Mesenchymal stem cell (in vitro differentiated cells and primary cell): Measurements from ENCODE around the gene CD300LB.
"Not testable (repeated sequence)": the region's sequence is repeated elsewhere in the genome, so short reads cannot be mapped to it uniquely, and the experiment has no call there.

Experiments
- DNase-seq: peaks from one replicate; pipeline ENCODE4 v3.0.0-alpha.2; 2013
- H2AFZ ChIP-seq: one replicate; pipeline ENCODE4 v1.6.1; 2013; ENCODE audit warnings: low read depth, mild to moderate bottlenecking, control low read depth, inconsistent platforms, low read length, moderate library complexity
- H2AK5ac ChIP-seq: 2 replicates; pipeline ENCODE4 v1.6.1; 2013; ENCODE audit warnings: low read length, moderate library complexity, mild to moderate bottlenecking, inconsistent platforms; ENCODE audit not compliant: severe bottlenecking
- H2BK120ac ChIP-seq: one replicate; pipeline ENCODE4 v1.6.1; 2013; ENCODE audit warnings: low read depth, mild to moderate bottlenecking, inconsistent platforms, low read length, moderate library complexity
- H2BK12ac ChIP-seq, 2 experiments: one replicate each; pipeline ENCODE4 v1.6.1; 2013; ENCODE audit warnings: inconsistent platforms in 2 of 2, low read length in 2 of 2, mild to moderate bottlenecking in 2 of 2, moderate library complexity in 2 of 2, control low read depth in 1 of 2
- H2BK15ac ChIP-seq: one replicate; pipeline ENCODE4 v1.6.1; 2013; ENCODE audit warnings: mild to moderate bottlenecking, low read depth, inconsistent platforms; ENCODE audit not compliant: poor library complexity, severe bottlenecking
- H2BK5ac ChIP-seq: 2 replicates; pipeline ENCODE4 v1.6.1; 2013; ENCODE audit warnings: low read depth, mild to moderate bottlenecking, low read length, control low read depth, inconsistent platforms; ENCODE audit not compliant: poor library complexity, severe bottlenecking
- H3K14ac ChIP-seq, 2 experiments: one replicate each; pipeline ENCODE4 v1.6.1; 2013; ENCODE audit warnings: inconsistent platforms in 2 of 2, low read length in 2 of 2, control low read depth in 1 of 2, mild to moderate bottlenecking in 1 of 2, moderate library complexity in 1 of 2
- H3K18ac ChIP-seq, 2 experiments: one replicate each; pipeline ENCODE4 v1.6.1; 2013; ENCODE audit warnings: inconsistent platforms in 2 of 2, low read length in 2 of 2, control low read depth in 1 of 2, low read depth in 1 of 2, mild to moderate bottlenecking in 1 of 2
- H3K23ac ChIP-seq, 2 experiments: one replicate each; pipeline ENCODE4 v1.6.1; 2013; ENCODE audit warnings: inconsistent platforms in 2 of 2, low read length in 2 of 2, mild to moderate bottlenecking in 2 of 2, moderate library complexity in 2 of 2, control low read depth in 1 of 2
- H3K27ac ChIP-seq: 2 replicates; pipeline ENCODE4 v1.5.1; 2013; ENCODE audit warnings: mild to moderate bottlenecking, moderate library complexity, low read length, control low read depth, inconsistent platforms; ENCODE audit not compliant: poor library complexity, severe bottlenecking
- H3K27me3 ChIP-seq, 2 experiments: 2 replicates each; pipeline versions ENCODE4 v1.6.1 to v1.7.0; 2013; ENCODE audit warnings: low read length in 2 of 2, mild to moderate bottlenecking in 2 of 2, moderate library complexity in 2 of 2, control low read depth in 1 of 2, inconsistent platforms in 1 of 2; ENCODE audit not compliant: control insufficient read depth in 1 of 2, insufficient read depth in 1 of 2
- H3K36me3 ChIP-seq, 2 experiments: 2 replicates each; pipeline versions ENCODE4 v1.6.1 to v1.7.0; 2013; ENCODE audit warnings: low read length in 2 of 2, control low read depth in 1 of 2, inconsistent platforms in 1 of 2, low read depth in 1 of 2, mild to moderate bottlenecking in 1 of 2; ENCODE audit not compliant: insufficient read depth in 2 of 2, control insufficient read depth in 1 of 2
- H3K4ac ChIP-seq, 2 experiments: one replicate each; pipeline ENCODE4 v1.6.1; 2013; ENCODE audit warnings: inconsistent platforms in 2 of 2, low read length in 2 of 2, mild to moderate bottlenecking in 2 of 2, moderate library complexity in 2 of 2, control low read depth in 1 of 2, low read depth in 1 of 2
- H3K4me1 ChIP-seq: 2 replicates; pipeline ENCODE4 v1.6.1; 2013; ENCODE audit warnings: low read depth, low read length, control low read depth; ENCODE audit not compliant: control insufficient read depth, insufficient read depth
- H3K4me2 ChIP-seq: 2 replicates; pipeline ENCODE4 v1.6.1; 2013; ENCODE audit warnings: low read length, mild to moderate bottlenecking, inconsistent platforms; ENCODE audit not compliant: poor library complexity, severe bottlenecking
- H3K4me3 ChIP-seq, 2 experiments: 2 replicates each; pipeline versions ENCODE4 v1.5.1 to v1.7.0; 2013; ENCODE audit warnings: low read length in 2 of 2, mild to moderate bottlenecking in 2 of 2, control low read depth in 1 of 2, low read depth in 1 of 2; ENCODE audit not compliant: insufficient read depth in 1 of 2
- H3K79me1 ChIP-seq: replicated peaks from 2 replicates; pipeline ENCODE4 v1.6.1; 2013; ENCODE audit warnings: mild to moderate bottlenecking, control low read depth, low read length, inconsistent platforms; ENCODE audit not compliant: poor library complexity, severe bottlenecking
- H3K9ac ChIP-seq: 2 replicates; pipeline ENCODE4 v1.7.0; 2013; ENCODE audit warnings: mild to moderate bottlenecking, low read length, moderate library complexity
- H3K9me3 ChIP-seq: 2 replicates; pipeline ENCODE4 v1.7.0; 2013; ENCODE audit warnings: mild to moderate bottlenecking, low read length; ENCODE audit not compliant: control insufficient read depth
- H4K8ac ChIP-seq: one replicate; pipeline ENCODE4 v1.6.1; 2013; ENCODE audit warnings: inconsistent platforms, mild to moderate bottlenecking, low read length, moderate library complexity
- H4K91ac ChIP-seq: one replicate; pipeline ENCODE4 v1.6.1; 2013; ENCODE audit warnings: mild to moderate bottlenecking, low read length, inconsistent platforms
- WGBS: methylation state at CpG from one replicate; pipeline ENCODE4 v1.1.7; 2013; ENCODE audit warnings: mixed read lengths; 5-methylcytosine and 5-hydroxymethylcytosine counted together

The CD300LB gene

GRCh38 chr17:74493331-74493833 lies 37.9 kb downstream of the CD300LB start:
- no peaks in the 10 kb centered on the region for H3K4me1 ChIP-seq
- H3K27ac ChIP-seq = no peak overlapping the region
- H2BK5ac ChIP-seq = no peak overlapping the region
- no peak overlapping the region for H4K91ac ChIP-seq
- H3K14ac ChIP-seq = no peak overlapping the region
- no peak overlapping the region for H3K4ac ChIP-seq
- H3K4me3 ChIP-seq = no peak overlapping the region
- H3K4me2 ChIP-seq = no peak overlapping the region
- no peak overlapping the region for H3K18ac ChIP-seq
- H2BK120ac ChIP-seq = no peak overlapping the region
- no peaks in the 10 kb centered on the region for H3K79me1 ChIP-seq
- H2AK5ac ChIP-seq = no peak overlapping the region
- 44% methylated on average over 10 of the region's 11 CpGs for WGBS
- no peaks in the 10 kb centered on the region for H3K9me3 ChIP-seq
- H2AFZ ChIP-seq = no peak overlapping the region
- DNase-seq = peak; percentile 50
- H2BK12ac ChIP-seq = no peak overlapping the region
- H3K9ac ChIP-seq = no peak overlapping the region
- H3K36me3 ChIP-seq = no peaks in the 10 kb centered on the region
- no peak overlapping the region for H2BK15ac ChIP-seq
- H3K27me3 ChIP-seq = peaks cover 4 to 17% of the 10 kb centered on the region in 2 experiments
- H3K23ac ChIP-seq = no peak overlapping the region
- no peak overlapping the region for H4K8ac ChIP-seq

- Histone ChIP-seq H3K14ac (no peak overlapping the region), H2AFZ (no peak overlapping the region), H2AK5ac (no peak overlapping the region), H3K9me3 (no peaks in the 10 kb centered on the region), H2BK12ac (no peak overlapping the region), H3K27ac (no peak overlapping the region), H3K4me3 (no peak overlapping the region), H2BK5ac (no peak overlapping the region), H3K36me3 (no peaks in the 10 kb centered on the region), H3K23ac (no peak overlapping the region), H3K27me3 (peaks cover 4 to 19% of the 10 kb centered on the region in 2 experiments), H2BK15ac (no peak overlapping the region), H4K91ac (no peak overlapping the region), H3K18ac (no peak overlapping the region), H3K4me2 (no peak overlapping the region), H3K9ac (no peak overlapping the region), H3K79me1 (no peaks in the 10 kb centered on the region), H4K8ac (no peak overlapping the region), H2BK120ac (no peak overlapping the region), H3K4me1 (no peaks in the 10 kb centered on the region), H3K4ac (no peak overlapping the region)
- DNase-seq = no peak
- WGBS = 95% methylated on average over 7 of the region's 7 CpGs
Observed at GRCh38 chr17:74491626-74492025, 39.6 kb downstream of the CD300LB start.

DNA sequence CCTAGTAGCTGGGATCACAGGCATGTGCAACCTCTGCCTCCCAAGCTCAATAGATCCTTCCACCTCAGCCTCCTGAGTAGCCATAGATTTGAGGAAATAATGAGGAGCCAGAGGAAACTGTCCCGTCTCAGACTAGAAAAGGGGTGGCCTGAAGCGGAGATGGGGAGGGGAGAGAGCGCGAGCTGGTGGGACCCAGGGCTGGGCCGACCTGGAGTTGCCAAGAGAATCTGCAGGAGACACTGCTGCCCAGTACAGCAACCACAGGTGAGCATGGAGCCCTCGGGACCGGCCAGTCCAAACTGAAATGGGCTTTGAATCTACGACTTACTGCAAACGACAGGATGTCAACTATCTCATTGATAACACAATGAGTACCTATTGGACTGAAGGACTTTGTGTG lies 40.6 kb downstream of the CD300LB start:
- Histone ChIP-seq H3K36me3 (no peaks in the 10 kb centered on the region), H2BK12ac (no peak overlapping the region), H3K18ac (no peak overlapping the region), H3K79me1 (no peaks in the 10 kb centered on the region), H3K4me2 (no peak overlapping the region), H2AK5ac (no peak overlapping the region), H4K8ac (no peak overlapping the region), H3K27me3 (peaks cover 4 to 23% of the 10 kb centered on the region in 2 experiments), H2AFZ (no peak overlapping the region), H3K9me3 (no peaks in the 10 kb centered on the region), H2BK15ac (no peak overlapping the region), H3K4me1 (no peaks in the 10 kb centered on the region), H3K9ac (no peak overlapping the region), H3K4ac (no peak overlapping the region), H2BK5ac (no peak overlapping the region), H3K27ac (no peak overlapping the region), H3K14ac (no peak overlapping the region), H2BK120ac (no peak overlapping the region), H3K4me3 (no peak overlapping the region), H4K91ac (no peak overlapping the region), H3K23ac (no peak overlapping the region)
- WGBS = 88% methylated on average over 9 of the region's 9 CpGs
- no peak for DNase-seq

DNA sequence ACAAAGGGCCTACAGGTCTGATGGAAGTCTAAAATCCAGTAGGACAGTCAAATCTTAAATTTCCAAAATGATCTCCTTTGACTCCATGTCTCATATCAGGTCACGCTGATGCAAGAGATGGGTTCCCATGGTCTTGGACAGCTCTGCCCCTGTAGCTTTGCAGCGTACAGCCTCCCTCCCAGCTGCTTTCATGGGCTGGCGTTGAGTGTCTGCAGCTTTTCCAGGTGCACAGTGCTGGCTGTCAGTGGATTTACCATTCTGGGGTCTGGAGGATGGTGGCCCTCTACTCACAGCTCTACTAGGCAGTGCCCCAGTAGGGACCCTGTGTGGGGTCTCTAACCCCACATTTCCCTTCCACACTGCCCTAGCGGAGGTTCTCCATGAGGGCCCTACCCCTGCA lies 43.0 kb downstream of the CD300LB start:
- H3K4me3 ChIP-seq, H2AK5ac ChIP-seq, H4K91ac ChIP-seq, H3K18ac ChIP-seq, H2BK5ac ChIP-seq, DNase-seq, H3K79me1 ChIP-seq, H3K9me3 ChIP-seq, H2AFZ ChIP-seq, H4K8ac ChIP-seq, H3K4ac ChIP-seq, H3K4me2 ChIP-seq, H2BK120ac ChIP-seq, H3K9ac ChIP-seq, H3K23ac ChIP-seq, H3K4me1 ChIP-seq, H2BK12ac ChIP-seq, H3K27ac ChIP-seq, H2BK15ac ChIP-seq, H3K14ac ChIP-seq, H3K36me3 ChIP-seq: not testable (repeated sequence)
- 71% methylated on average over 4 of the region's 4 CpGs for WGBS
- peaks cover 0 to 39% of the 10 kb centered on the region in 2 experiments for H3K27me3 ChIP-seq
